Suprapubic skin (tissue), 4 donors: ENCODE data around the gene TPBG. TPM values are rescaled to one million over a fixed set of nuclear protein-coding genes. Genes with fewer than 3 reads are reported as not detected.

ENCODE experiments used
- DNase-seq, 2 donors: peaks; one replicate each; pipeline ENCODE4 v3.0.0-alpha.2; 2019; ENCODE audit warnings: low spot score in 2 of 2
- H3K27ac ChIP-seq: fragments of 200-600 bp; sonication (generic); one replicate; pipeline ENCODE4 v1.5.1; 2019
- H3K27me3 ChIP-seq: fragments of 200-600 bp; sonication (generic); one replicate; pipeline ENCODE4 v1.5.1; 2019
- H3K36me3 ChIP-seq: fragments of 200-600 bp; sonication (generic); one replicate; pipeline ENCODE4 v1.5.1; 2019
- H3K4me1 ChIP-seq: fragments of 200-600 bp; sonication (generic); one replicate; pipeline ENCODE4 v1.5.1; 2019
- H3K4me3 ChIP-seq: fragments of 200-600 bp; sonication (generic); one replicate; pipeline ENCODE4 v1.5.1; 2019; ENCODE audit warnings: mild to moderate bottlenecking
- H3K9me3 ChIP-seq: fragments of 200-600 bp; sonication (generic); one replicate; pipeline ENCODE4 v1.5.1; 2019
- CTCF ChIP-seq, 2 donors: fragments of 200-600 bp in 1 of 2; fragments of 450-650 bp in 1 of 2; sonication (generic) in 1 of 2; IDR thresholded peaks; one replicate each; pipeline ENCODE4 v1.5.1; 2016 to 2019; ENCODE audit warnings: antibody characterized with exemption in 2 of 2, mild to moderate bottlenecking in 1 of 2, moderate library complexity in 1 of 2
- EP300 ChIP-seq: sonication (generic); formaldehyde crosslinking; IDR thresholded peaks from one replicate; pipeline ENCODE4 v1.6.1; 2017; ENCODE audit warnings: antibody characterized with exemption
- POLR2A ChIP-seq, 2 donors: fragments of 450-650 bp; IDR thresholded peaks; one replicate each; pipeline ENCODE4 v1.6.1; 2017; ENCODE audit warnings: antibody characterized with exemption in 2 of 2, mild to moderate bottlenecking in 2 of 2, moderate library complexity in 2 of 2
- POLR2AphosphoS5 ChIP-seq, 3 donors: sonication (generic); formaldehyde crosslinking; IDR thresholded peaks; one replicate each; pipeline ENCODE4 v1.6.1; 2017; ENCODE audit warnings: antibody characterized with exemption in 3 of 3
- WGBS: methylation state at CpG from one replicate; pipeline ENCODE4 v1.1.5; 2018; 5-methylcytosine and 5-hydroxymethylcytosine counted together
- total RNA-seq, 4 donors: library from RNA; depleted of rRNA; stranded (reverse); fragments of >200 nt; gene quantifications; one replicate each; pipeline ENCODE4 v1.1.0, GENCODE V29; 2016

The TPBG gene
- total RNA-seq, 4 donors from 2014 or later: 24.4 to 32.0 (median 29.5) TPM

GRCh38 chr6:82360552-82360951 is 3.1 kb upstream of the TPBG start:
- H3K4me3 ChIP-seq: no peak overlapping the region
- H3K9me3 ChIP-seq: no peaks in the 10 kb centered on the region
- H3K27ac ChIP-seq: no peak overlapping the region
- H3K27me3 ChIP-seq: no peaks in the 10 kb centered on the region
- no peak for DNase-seq
- WGBS: 75% methylated on average over 2 of the region's 2 CpGs
- TF ChIP-seq POLR2A (IDR thresholded peaks at IDR 0.05): no peak
- no peak for TF ChIP-seq EP300
- no peak for TF ChIP-seq POLR2AphosphoS5 (IDR thresholded peaks at IDR 0.05)
- no peak for TF ChIP-seq CTCF (IDR thresholded peaks at IDR 0.05)
- H3K4me1 ChIP-seq: peaks cover 17% of the 10 kb centered on the region
- no peaks in the 10 kb centered on the region for H3K36me3 ChIP-seq

GRCh38 chr6:82361631-82362030 is 2.0 kb upstream of the TPBG start:
- WGBS: 48% methylated on average over 3 of the region's 3 CpGs
- DNase-seq: no peak
- Histone ChIP-seq H3K27ac (no peak overlapping the region), H3K36me3 (no peaks in the 10 kb centered on the region), H3K4me1 (peaks cover 20% of the 10 kb centered on the region), H3K9me3 (no peaks in the 10 kb centered on the region), H3K27me3 (no peaks in the 10 kb centered on the region), H3K4me3 (no peak overlapping the region)
- TF ChIP-seq EP300 (no peak), POLR2AphosphoS5 (IDR thresholded peaks at IDR 0.05) (no peak), CTCF (IDR thresholded peaks at IDR 0.05) (no peak), POLR2A (IDR thresholded peaks at IDR 0.05) (no peak)

- H3K4me1 ChIP-seq: peaks cover 20% of the 10 kb centered on the region
- no peak overlapping the region for H3K27ac ChIP-seq
- WGBS: 35% methylated on average over 4 of the region's 4 CpGs
- no peaks in the 10 kb centered on the region for H3K27me3 ChIP-seq
- no peak overlapping the region for H3K4me3 ChIP-seq
- H3K9me3 ChIP-seq: no peaks in the 10 kb centered on the region
- no peak for DNase-seq
- TF ChIP-seq CTCF (IDR thresholded peaks at IDR 0.05) (no peak), EP300 (no peak), POLR2AphosphoS5 (IDR thresholded peaks at IDR 0.05) (no peak)
- H3K36me3 ChIP-seq: no peaks in the 10 kb centered on the region
Measured at GRCh38 chr6:82362144-82362543, 1.5 kb upstream of the TPBG start.

- peaks cover 20% of the 10 kb centered on the region for H3K4me1 ChIP-seq
- peak in 1 of 2 donors; percentile 68 for DNase-seq
- WGBS: 3% methylated on average over 13 of the region's 13 CpGs
- H3K36me3 ChIP-seq: no peaks in the 10 kb centered on the region
- H3K27ac ChIP-seq: peak overlapping the region; percentile 90
- H3K27me3 ChIP-seq: no peaks in the 10 kb centered on the region
- no peaks in the 10 kb centered on the region for H3K9me3 ChIP-seq
- H3K4me3 ChIP-seq: peak overlapping the region; percentile 89
- TF ChIP-seq CTCF (IDR thresholded peaks at IDR 0.05) (no peak), POLR2A (IDR thresholded peaks at IDR 0.05) (no peak), EP300 (no peak), POLR2AphosphoS5 (IDR thresholded peaks at IDR 0.05) (no peak)
Measured at GRCh38 chr6:82362878-82363427, 664 bp upstream of the TPBG start.

- TF ChIP-seq CTCF (IDR thresholded peaks at IDR 0.05) (no peak), POLR2A (IDR thresholded peaks at IDR 0.05) (no peak), POLR2AphosphoS5 (IDR thresholded peaks at IDR 0.05) (peak in 1 of 3 donors; percentile 14)
- H3K27ac ChIP-seq: peak overlapping the region; percentile 90
- H3K4me3 ChIP-seq: peak overlapping the region; percentile 89
- DNase-seq: peak; percentile 73 to 83
- no peaks in the 10 kb centered on the region for H3K9me3 ChIP-seq
- WGBS: under 1% methylated on average over 58 of the region's 88 CpGs
- H3K4me1 ChIP-seq: peaks cover 20% of the 10 kb centered on the region
- no peaks in the 10 kb centered on the region for H3K27me3 ChIP-seq
- no peaks in the 10 kb centered on the region for H3K36me3 ChIP-seq
Measured at GRCh38 chr6:82364087-82365015, 734 bp downstream of the TPBG start.
